Nephron (organoid): ENCODE data around the gene CD160.

Experiments
- H3K27ac Mint-ChIP-seq, 3 experiments: 2 replicates each; pipeline ENCODE4 v1.8.0; 2020; ENCODE audit warnings: mixed read lengths in 3 of 3, mild to moderate bottlenecking in 2 of 3, moderate library complexity in 1 of 3
- H3K27me3 Mint-ChIP-seq: 2 replicates; pipeline ENCODE4 v1.8.0; 2021; ENCODE audit warnings: low read depth, mild to moderate bottlenecking, moderate library complexity, mixed read lengths
- H3K36me3 Mint-ChIP-seq: 2 replicates; pipeline ENCODE4 v1.8.0; 2020; ENCODE audit warnings: low read depth, mixed read lengths
- H3K4me1 Mint-ChIP-seq: 2 replicates; pipeline ENCODE4 v1.8.0; 2020; ENCODE audit warnings: mixed read lengths
- H3K4me3 Mint-ChIP-seq, 3 experiments: 2 replicates each; pipeline ENCODE4 v1.8.0; 2020; ENCODE audit warnings: mild to moderate bottlenecking in 3 of 3, mixed read lengths in 3 of 3, moderate library complexity in 2 of 3
- H3K9me3 Mint-ChIP-seq: 2 replicates; pipeline ENCODE4 v1.8.0; 2020; ENCODE audit warnings: mixed read lengths
- TF ChIP-seq, protein P1 (sequence below), 3 experiments: fragments of 200-600 bp; sonication (generic); IDR thresholded peaks; one replicate each; pipeline ENCODE4 v1.5.0; 2021; ENCODE audit warnings: antibody characterized with exemption in 3 of 3; ENCODE audit not compliant: unreplicated experiment in 3 of 3

Gene CD160

DNA sequence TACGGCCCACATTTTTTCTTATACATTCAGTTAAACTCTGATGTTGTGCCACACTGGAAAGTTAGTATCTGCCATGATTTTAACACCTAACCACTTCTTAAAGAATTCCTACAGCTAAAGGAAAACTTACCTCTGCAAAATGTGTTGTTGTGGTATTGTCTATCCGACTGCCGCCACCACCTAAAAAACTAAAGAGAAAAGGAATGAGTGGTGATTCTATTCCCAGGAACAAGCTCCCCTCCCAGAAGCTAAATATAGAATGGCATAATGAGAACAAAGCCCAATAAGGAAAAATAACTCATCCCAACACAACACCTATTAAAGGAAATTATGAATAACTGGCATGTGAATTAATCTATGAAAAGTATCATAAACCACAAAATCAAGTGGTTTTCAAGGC lies 65.1 kb downstream of the CD160 start:
- Mint-ChIP-seq H3K27ac (no peak overlapping the region), H3K4me3 (no peak overlapping the region)
- TF ChIP-seq, protein P1, sequence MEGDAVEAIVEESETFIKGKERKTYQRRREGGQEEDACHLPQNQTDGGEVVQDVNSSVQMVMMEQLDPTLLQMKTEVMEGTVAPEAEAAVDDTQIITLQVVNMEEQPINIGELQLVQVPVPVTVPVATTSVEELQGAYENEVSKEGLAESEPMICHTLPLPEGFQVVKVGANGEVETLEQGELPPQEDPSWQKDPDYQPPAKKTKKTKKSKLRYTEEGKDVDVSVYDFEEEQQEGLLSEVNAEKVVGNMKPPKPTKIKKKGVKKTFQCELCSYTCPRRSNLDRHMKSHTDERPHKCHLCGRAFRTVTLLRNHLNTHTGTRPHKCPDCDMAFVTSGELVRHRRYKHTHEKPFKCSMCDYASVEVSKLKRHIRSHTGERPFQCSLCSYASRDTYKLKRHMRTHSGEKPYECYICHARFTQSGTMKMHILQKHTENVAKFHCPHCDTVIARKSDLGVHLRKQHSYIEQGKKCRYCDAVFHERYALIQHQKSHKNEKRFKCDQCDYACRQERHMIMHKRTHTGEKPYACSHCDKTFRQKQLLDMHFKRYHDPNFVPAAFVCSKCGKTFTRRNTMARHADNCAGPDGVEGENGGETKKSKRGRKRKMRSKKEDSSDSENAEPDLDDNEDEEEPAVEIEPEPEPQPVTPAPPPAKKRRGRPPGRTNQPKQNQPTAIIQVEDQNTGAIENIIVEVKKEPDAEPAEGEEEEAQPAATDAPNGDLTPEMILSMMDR (IDR thresholded peaks at IDR 0.05; ENCODE audit: unreplicated experiment in 3 of 3), result no peak

DNA sequence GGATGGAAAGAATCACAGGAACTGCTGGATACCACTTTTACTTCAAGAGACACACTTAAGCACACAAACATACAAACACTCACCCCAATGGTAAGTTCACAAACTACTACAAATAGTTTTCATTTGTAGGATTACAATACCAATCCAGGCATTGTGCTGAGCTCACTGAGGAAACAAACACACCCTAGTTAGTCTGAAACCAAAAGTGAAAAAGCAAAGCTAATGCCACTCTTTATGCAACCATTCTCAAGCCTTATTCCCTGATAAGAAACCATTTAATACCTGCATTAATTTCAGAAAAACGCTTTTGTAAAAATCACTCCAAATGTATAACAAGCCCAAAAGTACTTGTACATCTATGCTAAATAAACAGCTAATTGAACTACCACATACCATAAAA lies 66.2 kb downstream of the CD160 start:
- H3K36me3 Mint-ChIP-seq, result peaks cover 39% of the 10 kb centered on the region
- H3K9me3 Mint-ChIP-seq, result no peaks in the 10 kb centered on the region
- no peaks in the 10 kb centered on the region for H3K27me3 Mint-ChIP-seq
- no peak overlapping the region for H3K27ac Mint-ChIP-seq
- no peak overlapping the region for H3K4me3 Mint-ChIP-seq
- no peaks in the 10 kb centered on the region for H3K4me1 Mint-ChIP-seq
- TF ChIP-seq, protein P1 (IDR thresholded peaks at IDR 0.05; ENCODE audit: unreplicated experiment in 3 of 3), result no peak

More for the DNA sequence above, 65.1 kb downstream of the CD160 start:
- H3K9me3 Mint-ChIP-seq, result no peaks in the 10 kb centered on the region
- H3K36me3 Mint-ChIP-seq, result peaks cover 39% of the 10 kb centered on the region
- no peaks in the 10 kb centered on the region for H3K4me1 Mint-ChIP-seq
- no peaks in the 10 kb centered on the region for H3K27me3 Mint-ChIP-seq

DNA sequence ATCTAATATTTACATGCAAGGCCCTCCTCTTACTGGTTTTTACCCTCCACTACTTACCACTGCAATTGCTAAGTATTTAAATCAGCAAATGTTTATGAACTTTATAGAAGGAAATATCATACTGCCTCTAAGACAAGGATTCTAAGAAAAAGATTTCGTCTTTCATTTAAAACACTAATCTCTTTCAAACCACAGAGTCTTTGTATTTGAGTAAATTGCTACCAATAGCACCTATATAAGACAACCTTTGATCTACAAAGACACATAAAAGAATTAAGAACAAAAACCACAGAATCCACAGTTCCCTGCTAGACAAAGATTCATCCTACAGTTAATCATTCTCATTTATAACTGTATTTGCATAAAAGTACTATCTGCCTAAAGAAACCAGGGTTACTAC lies 67.0 kb downstream of the CD160 start:
- H3K4me1 Mint-ChIP-seq, result no peaks in the 10 kb centered on the region
- no peak overlapping the region for H3K4me3 Mint-ChIP-seq
- H3K27me3 Mint-ChIP-seq, result no peaks in the 10 kb centered on the region

DNA sequence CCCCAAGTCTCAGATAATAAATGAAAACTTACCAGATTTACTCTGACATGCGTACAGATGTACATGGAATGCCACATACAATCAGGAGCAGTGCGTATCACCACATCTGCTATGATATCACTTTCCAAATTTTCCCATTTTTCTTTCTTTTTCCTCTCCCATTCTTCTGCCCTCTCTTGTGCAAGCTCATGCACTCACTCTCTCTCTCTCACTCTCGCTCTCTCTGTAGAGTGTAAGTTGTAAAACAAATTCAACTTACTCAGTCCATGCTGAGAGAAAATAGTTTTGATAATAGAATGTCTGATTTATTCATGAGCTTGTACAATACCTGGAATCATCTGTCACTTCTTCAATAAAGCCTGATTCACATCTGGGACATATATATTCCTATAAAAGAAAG lies 69.3 kb downstream of the CD160 start:
- no peaks in the 10 kb centered on the region for H3K27me3 Mint-ChIP-seq
- no peak overlapping the region for H3K27ac Mint-ChIP-seq
- TF ChIP-seq, protein P1 (IDR thresholded peaks at IDR 0.05; ENCODE audit: unreplicated experiment in 3 of 3), result no peak
- H3K36me3 Mint-ChIP-seq, result peaks cover 34% of the 10 kb centered on the region
- no peaks in the 10 kb centered on the region for H3K4me1 Mint-ChIP-seq
- no peaks in the 10 kb centered on the region for H3K9me3 Mint-ChIP-seq
- H3K4me3 Mint-ChIP-seq, result no peak overlapping the region

More for the DNA sequence above, 67.0 kb downstream of the CD160 start:
- H3K27ac Mint-ChIP-seq, result no peak overlapping the region
- H3K9me3 Mint-ChIP-seq, result no peaks in the 10 kb centered on the region
- peaks cover 34% of the 10 kb centered on the region for H3K36me3 Mint-ChIP-seq
- TF ChIP-seq, protein P1 (IDR thresholded peaks at IDR 0.05; ENCODE audit: unreplicated experiment in 3 of 3), result no peak
